Activated CD4-positive, alpha-beta memory T cell treated with anti-CD3 and anti-CD28 coated beads, Interleukin-2, amount 10 ng/mL, durations not matched to agents 7 days and 5 days (primary cell): ENCODE measurements around the gene RNF31. TPM values are rescaled to one million over a fixed set of nuclear protein-coding genes. Genes with fewer than 3 reads are reported as not detected.

ENCODE experiments used
- CTCF ChIA-PET: fragments of 350-600 bp; sonication (Branson Sonifier 250); formaldehyde crosslinking; loops from one replicate; lab custom pipeline; 2021; ENCODE audit warnings: antibody characterized with exemption, inconsistent platforms; lab: Charles Lee
- POLR2A ChIA-PET: fragments of 350-600 bp; sonication (Branson Sonifier 250); formaldehyde crosslinking; loops from one replicate; lab custom pipeline; 2021; ENCODE audit warnings: antibody characterized with exemption; lab: Charles Lee
- DNase-seq: peaks from one replicate; pipeline ENCODE4 v3.0.0-alpha.2; 2020
- H3K27ac Mint-ChIP-seq: one replicate; pipeline ENCODE4 v1.8.0; 2021; ENCODE audit warnings: mild to moderate bottlenecking, mixed read lengths
- H3K27me3 Mint-ChIP-seq: one replicate; pipeline ENCODE4 v1.8.0; 2021; ENCODE audit warnings: mixed read lengths
- H3K36me3 Mint-ChIP-seq: one replicate; pipeline ENCODE4 v1.8.0; 2021; ENCODE audit warnings: low read depth, mixed read lengths
- H3K4me1 Mint-ChIP-seq: one replicate; pipeline ENCODE4 v1.8.0; 2021; ENCODE audit warnings: mixed read lengths
- H3K4me3 Mint-ChIP-seq: one replicate; pipeline ENCODE4 v1.8.0; 2021; ENCODE audit warnings: mild to moderate bottlenecking, mixed read lengths
- H3K9me3 Mint-ChIP-seq: one replicate; pipeline ENCODE4 v1.8.0; 2021; ENCODE audit warnings: mixed read lengths
- total RNA-seq, 2 experiments: library from RNA; stranded (reverse); gene quantifications; one replicate each; pipeline ENCODE4 v1.2.3, GENCODE V29; 2021

Gene RNF31
- total RNA-seq, 2 experiments from 2014 or later: 122 to 129 TPM

DNA sequence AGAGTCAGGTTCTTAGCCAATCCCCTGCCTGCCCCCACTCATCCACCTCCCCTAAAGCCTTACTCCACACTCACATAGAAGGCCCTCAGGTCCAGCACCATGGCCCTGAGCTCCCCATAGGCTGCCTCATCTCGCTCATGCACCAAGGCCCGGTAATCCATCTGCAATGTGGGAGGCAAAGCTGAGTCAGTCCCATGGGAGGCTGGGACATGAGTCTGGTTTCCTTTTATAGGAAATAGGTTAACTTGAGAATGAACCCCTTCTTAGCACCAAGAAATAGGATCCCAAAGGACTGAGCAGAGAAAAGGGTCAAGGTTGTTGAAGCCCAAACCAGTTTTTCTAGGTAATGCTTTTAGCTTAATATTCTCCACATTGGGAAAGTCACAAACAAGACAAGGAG lies 3.8 kb upstream of the RNF31 start:
- no peak overlapping the region for H3K4me3 Mint-ChIP-seq
- H3K27ac Mint-ChIP-seq: peak overlapping the region; percentile 74

GRCh38 chr14:24144451-24144850 lies 2.8 kb upstream of the RNF31 start:
- peak overlapping the region; percentile 41 for H3K27ac Mint-ChIP-seq
- H3K36me3 Mint-ChIP-seq: peaks cover 82% of the 10 kb centered on the region
- ChIA-PET POLR2A (interaction anchor here (1.1 to 21.4 kb wide), 5 partner anchors 7 to 70 kb away, joined by 4 to 652 read pairs (median 99); partner anchors contain the start of genes CHMP4A, DCAF11, IRF9 and MDP1), CTCF (interaction anchor here (2.6 kb wide), 1 partner anchor 16 kb away, joined by 10 read pairs; the partner anchor contains the start of gene IRF9)
- peak overlapping the region; percentile 49 for H3K4me3 Mint-ChIP-seq
- H3K27me3 Mint-ChIP-seq: no peaks in the 10 kb centered on the region
- peaks cover 61% of the 10 kb centered on the region for H3K4me1 Mint-ChIP-seq
- no peaks in the 10 kb centered on the region for H3K9me3 Mint-ChIP-seq
- DNase-seq: no peak

More for the DNA sequence above, 3.8 kb upstream of the RNF31 start:
- no peak for DNase-seq
- Mint-ChIP-seq H3K9me3 (no peaks in the 10 kb centered on the region), H3K27me3 (no peaks in the 10 kb centered on the region), H3K4me1 (peaks cover 61% of the 10 kb centered on the region), H3K36me3 (peaks cover 82% of the 10 kb centered on the region)
- CTCF ChIA-PET: interaction anchor here (2.6 kb wide), 1 partner anchor 17 kb away, joined by 10 read pairs; the partner anchor contains the start of gene IRF9
- POLR2A ChIA-PET: interaction anchor here (1.1 to 21.4 kb wide), 3 partner anchors 19 to 49 kb away, joined by 4 to 652 read pairs (median 448); partner anchors contain the start of genes DCAF11, IRF9, NRL and PCK2

DNA sequence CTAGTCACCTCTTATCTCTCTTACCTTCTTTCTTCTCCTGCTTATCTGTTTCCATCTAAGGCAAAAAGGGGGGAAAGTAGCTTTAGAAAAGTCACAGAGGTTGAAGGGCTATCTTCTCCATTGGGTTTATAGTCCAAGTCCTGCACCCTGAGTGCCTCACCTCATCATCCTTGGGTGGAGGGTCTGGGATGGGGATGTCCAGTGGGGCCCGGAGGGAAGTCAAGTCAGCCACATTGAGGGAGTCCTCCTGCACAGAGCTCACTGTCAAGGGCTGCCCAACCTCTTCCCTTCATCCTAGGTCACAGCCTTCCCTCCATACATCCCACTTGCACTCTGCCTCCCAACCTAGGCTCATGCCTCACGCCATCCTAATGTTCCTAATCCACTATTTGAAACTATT lies 2.1 kb upstream of the RNF31 start:
- DNase-seq: no peak
- POLR2A ChIA-PET: interaction anchor here (0.9 to 21.4 kb wide), 16 partner anchors 8 to 285 kb away, joined by 3 to 652 read pairs (median 23); partner anchors contain the start of genes CBLN3, CHMP4A, DCAF11 and IPO4
- Mint-ChIP-seq H3K9me3 (no peaks in the 10 kb centered on the region), H3K27ac (peak overlapping the region; percentile 99), H3K36me3 (peaks cover 81% of the 10 kb centered on the region), H3K27me3 (no peaks in the 10 kb centered on the region), H3K4me3 (peak overlapping the region; percentile 96), H3K4me1 (peaks cover 62% of the 10 kb centered on the region)
- CTCF ChIA-PET: interaction anchor here (1.5 to 4.6 kb wide), 5 partner anchors 9 to 152 kb away, joined by 5 to 76 read pairs (median 12); partner anchors contain the start of genes DCAF11, IRF9, NRL and PCK2

- H3K4me3 Mint-ChIP-seq: peak overlapping the region; percentile 96
- no peak for DNase-seq
- H3K4me1 Mint-ChIP-seq: peaks cover 60% of the 10 kb centered on the region
- peak overlapping the region; percentile 99 for H3K27ac Mint-ChIP-seq
- H3K36me3 Mint-ChIP-seq: peaks cover 82% of the 10 kb centered on the region
- H3K9me3 Mint-ChIP-seq: no peaks in the 10 kb centered on the region
- H3K27me3 Mint-ChIP-seq: no peaks in the 10 kb centered on the region
- POLR2A ChIA-PET: interaction anchor here (0.9 to 21.4 kb wide), 21 partner anchors 9 to 284 kb away, joined by 3 to 652 read pairs (median 8); partner anchors contain the start of genes CARMIL3, CBLN3, CHMP4A and DCAF11
- CTCF ChIA-PET: interaction anchor here (1.0 to 4.6 kb wide), 11 partner anchors 10 to 162 kb away, joined by 3 to 76 read pairs (median 8); partner anchors contain the start of genes CIDEB, DCAF11, IRF9 and NRL
Observed at GRCh38 chr14:24145690-24146452, 1.4 kb upstream of the RNF31 start.

DNA sequence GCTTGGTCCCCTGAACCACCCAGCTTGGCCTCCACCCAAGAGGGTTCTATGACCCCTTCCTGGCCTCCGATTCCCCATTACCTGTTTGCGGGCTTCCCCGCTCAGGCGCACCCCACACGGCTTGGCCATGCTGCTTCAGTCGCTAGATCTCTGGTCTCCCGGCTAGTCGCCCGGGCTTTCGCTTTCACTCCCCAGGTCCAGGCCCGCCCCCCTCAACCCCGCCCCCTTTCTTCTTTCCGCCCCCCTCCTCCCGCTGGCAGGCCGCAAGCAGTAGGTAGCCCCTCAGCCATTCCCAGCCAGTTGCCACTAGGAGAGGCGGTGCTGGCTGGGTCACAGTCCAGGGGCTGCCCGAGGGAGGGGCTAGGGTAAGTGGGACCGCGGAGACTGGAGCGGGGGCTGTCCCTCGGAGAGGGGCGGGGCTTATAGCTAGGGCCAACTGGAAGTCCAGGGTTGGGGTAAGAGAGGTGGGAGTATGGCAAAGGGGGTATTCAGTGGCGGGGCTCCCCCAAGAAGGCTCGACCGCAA lies 783 bp upstream of the RNF31 start, which contains the start of gene PSME2:
Gene PSME2 (minus strand): TSS at position 158 of the 525 bp plus-strand sequence. CDS start 29 bp downstream, at position 129.
- Mint-ChIP-seq H3K27ac (peak within 1 kb of the TSS; percentile 99), H3K36me3 (peaks cover 81% of the 10 kb centered on the region), H3K9me3 (no peaks in the 10 kb centered on the region), H3K27me3 (no peaks in the 10 kb centered on the region), H3K4me1 (peaks cover 63% of the 10 kb centered on the region), H3K4me3 (peak within 1 kb of the TSS; percentile 96)
- ChIA-PET POLR2A (interaction anchor here (0.9 to 21.4 kb wide), 25 partner anchors 9 to 284 kb away, joined by 3 to 652 read pairs (median 7); partner anchors contain the start of genes CARMIL3, CBLN3, CHMP4A and DCAF11), CTCF (interaction anchor here (1.0 to 4.6 kb wide), 14 partner anchors 9 to 285 kb away, joined by 3 to 76 read pairs (median 6); partner anchors contain the start of genes CIDEB, DCAF11, IRF9 and NRL)
- peak; percentile 91 for DNase-seq

GRCh38 chr14:24147761-24148428 lies 597 bp downstream of the RNF31 start:
- ChIA-PET CTCF (interaction anchor here (0.6 to 4.6 kb wide), 10 partner anchors 8 to 160 kb away, joined by 3 to 76 read pairs (median 7); partner anchors contain the start of genes CIDEB, IRF9, PSME1 and TINF2), POLR2A (interaction anchor here (0.8 to 21.4 kb wide), 19 partner anchors 11 to 99 kb away, joined by 3 to 652 read pairs (median 8); partner anchors contain the start of genes CHMP4A, DCAF11, IPO4 and IRF9)
- peak overlapping the region; percentile 96 for H3K4me3 Mint-ChIP-seq
- no peak for DNase-seq
- no peaks in the 10 kb centered on the region for H3K27me3 Mint-ChIP-seq
- H3K27ac Mint-ChIP-seq: peak overlapping the region; percentile 84
- no peaks in the 10 kb centered on the region for H3K9me3 Mint-ChIP-seq
- peaks cover 80% of the 10 kb centered on the region for H3K36me3 Mint-ChIP-seq
- H3K4me1 Mint-ChIP-seq: peaks cover 55% of the 10 kb centered on the region

DNA sequence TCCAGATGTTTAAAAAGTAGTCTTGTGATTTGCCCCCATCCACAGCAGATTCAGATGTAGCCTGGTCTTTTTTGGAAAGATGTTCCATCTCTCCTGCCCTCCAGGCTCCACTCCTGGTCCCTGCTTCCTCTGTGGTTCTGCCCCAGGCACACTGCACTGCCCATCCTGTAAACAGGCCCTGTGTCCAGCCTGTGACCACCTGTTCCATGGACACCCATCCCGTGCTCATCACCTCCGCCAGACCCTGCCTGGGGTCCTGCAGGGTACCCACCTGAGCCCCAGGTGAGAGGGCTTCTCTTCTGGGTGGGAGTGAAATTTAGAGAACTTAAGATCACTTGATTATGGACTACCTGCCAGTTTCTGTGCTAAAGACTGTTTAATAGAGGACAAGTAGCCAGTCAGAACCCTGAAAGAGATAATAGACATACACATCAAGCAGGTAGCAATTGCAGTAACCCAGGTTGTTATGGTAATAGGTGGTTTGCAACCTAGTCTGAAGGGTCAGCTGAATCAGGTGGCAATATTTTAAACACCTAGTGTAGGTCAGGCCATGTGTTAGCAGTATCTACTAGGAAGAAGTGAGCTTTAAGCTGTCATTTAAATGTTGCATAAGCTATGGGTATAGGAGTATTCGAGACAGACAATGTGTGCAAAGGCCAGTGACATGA lies 2.1 kb downstream of the RNF31 start:
- H3K4me1 Mint-ChIP-seq: peaks cover 40% of the 10 kb centered on the region
- peak overlapping the region; percentile 44 for H3K27ac Mint-ChIP-seq
- CTCF ChIA-PET: interaction anchor here (0.8 to 4.6 kb wide), 3 partner anchors 8 to 14 kb away, joined by 3 to 21 read pairs (median 20); partner anchors contain the start of genes EMC9, IRF9 and PSME1

GRCh38 chr14:24150061-24150460 lies 2.8 kb downstream of the RNF31 start:
- DNase-seq: no peak
- H3K4me3 Mint-ChIP-seq: no peak overlapping the region
- CTCF ChIA-PET: interaction anchor here (0.8 to 3.6 kb wide), 2 partner anchors 9 to 10 kb away, joined by 3 to 21 read pairs; partner anchors contain the start of genes EMC9 and IRF9
- H3K27ac Mint-ChIP-seq: no peak overlapping the region
- peaks cover 74% of the 10 kb centered on the region for H3K36me3 Mint-ChIP-seq
- H3K4me1 Mint-ChIP-seq: peaks cover 36% of the 10 kb centered on the region
- POLR2A ChIA-PET: interaction anchor here (0.7 to 19.0 kb wide), 6 partner anchors 9 to 160 kb away, joined by 3 to 652 read pairs (median 6); partner anchors contain the start of genes EMC9, IRF9, PSME1 and TM9SF1
- no peaks in the 10 kb centered on the region for H3K27me3 Mint-ChIP-seq
- no peaks in the 10 kb centered on the region for H3K9me3 Mint-ChIP-seq

More for the DNA sequence above, 2.1 kb downstream of the RNF31 start:
- Mint-ChIP-seq H3K9me3 (no peaks in the 10 kb centered on the region), H3K27me3 (no peaks in the 10 kb centered on the region), H3K4me3 (peak overlapping the region; percentile 96), H3K36me3 (peaks cover 74% of the 10 kb centered on the region)
- no peak for DNase-seq
- POLR2A ChIA-PET: interaction anchor here (0.7 to 21.4 kb wide), 10 partner anchors 8 to 161 kb away, joined by 3 to 652 read pairs (median 16); partner anchors contain the start of genes DCAF11, EMC9, IRF9 and NRL

DNA sequence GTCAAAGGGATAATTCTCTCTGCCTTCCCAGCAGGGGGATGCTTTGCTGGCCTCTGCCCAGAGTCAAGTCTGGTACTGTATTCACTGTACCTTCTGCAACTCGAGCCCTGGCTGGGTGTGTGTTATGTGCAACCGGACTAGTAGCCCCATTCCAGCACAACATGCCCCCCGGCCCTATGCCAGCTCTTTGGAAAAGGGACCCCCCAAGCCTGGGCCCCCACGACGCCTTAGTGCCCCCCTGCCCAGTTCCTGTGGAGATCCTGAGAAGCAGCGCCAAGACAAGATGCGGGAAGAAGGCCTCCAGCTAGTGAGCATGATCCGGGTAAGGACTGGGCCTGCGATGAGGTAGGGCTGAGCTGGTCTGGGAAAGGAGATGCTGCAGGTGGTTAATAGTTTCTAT lies 3.3 kb downstream of the RNF31 start:
- ChIA-PET CTCF (interaction anchor here (0.8 to 3.6 kb wide), 3 partner anchors 9 to 147 kb away, joined by 3 to 21 read pairs (median 3); partner anchors contain the start of genes EMC9 and IRF9), POLR2A (interaction anchor here (0.7 to 19.0 kb wide), 7 partner anchors 9 to 45 kb away, joined by 3 to 652 read pairs (median 6); partner anchors contain the start of genes EMC9, IRF9, NRL and PSME1)
- H3K27ac Mint-ChIP-seq: no peak overlapping the region
- DNase-seq: no peak
- no peaks in the 10 kb centered on the region for H3K9me3 Mint-ChIP-seq
- H3K4me1 Mint-ChIP-seq: peaks cover 31% of the 10 kb centered on the region
- H3K36me3 Mint-ChIP-seq: peaks cover 74% of the 10 kb centered on the region
- H3K27me3 Mint-ChIP-seq: no peaks in the 10 kb centered on the region
- H3K4me3 Mint-ChIP-seq: no peak overlapping the region

DNA sequence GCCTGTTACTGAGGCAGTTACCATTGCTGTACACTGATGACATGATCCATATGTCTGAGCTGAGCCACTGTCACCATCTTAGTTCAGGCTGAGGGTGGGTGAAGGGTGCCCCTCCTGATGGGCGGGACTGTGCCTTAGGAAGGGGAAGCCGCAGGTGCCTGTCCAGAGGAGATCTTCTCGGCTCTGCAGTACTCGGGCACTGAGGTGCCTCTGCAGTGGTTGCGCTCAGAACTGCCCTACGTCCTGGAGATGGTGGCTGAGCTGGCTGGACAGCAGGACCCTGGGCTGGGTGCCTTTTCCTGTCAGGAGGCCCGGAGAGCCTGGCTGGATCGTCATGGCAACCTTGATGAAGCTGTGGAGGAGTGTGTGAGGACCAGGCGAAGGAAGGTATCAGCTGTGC lies 3.7 kb downstream of the RNF31 start:
- no peaks in the 10 kb centered on the region for H3K27me3 Mint-ChIP-seq
- no peak for DNase-seq
- no peak overlapping the region for H3K27ac Mint-ChIP-seq
- peaks cover 74% of the 10 kb centered on the region for H3K36me3 Mint-ChIP-seq
- H3K4me1 Mint-ChIP-seq: peaks cover 28% of the 10 kb centered on the region
- H3K4me3 Mint-ChIP-seq: no peak overlapping the region
- no peaks in the 10 kb centered on the region for H3K9me3 Mint-ChIP-seq
- ChIA-PET CTCF (interaction anchor here (1.2 to 3.6 kb wide), 2 partner anchors 10 to 146 kb away, joined by 3 to 21 read pairs; partner anchors contain the start of gene IRF9), POLR2A (interaction anchor here (0.7 to 19.0 kb wide), 6 partner anchors 10 to 45 kb away, joined by 3 to 652 read pairs (median 7); partner anchors contain the start of genes EMC9, IRF9, NRL and PSME1)
